ENCODE results near the gene PRKG1. TPM values are rescaled to one million over a fixed set of nuclear protein-coding genes. Genes with fewer than 3 reads are reported as not detected.
"Not testable (repeated sequence)": the region's sequence is repeated elsewhere in the genome, so short reads cannot be mapped to it uniquely, and the experiment has no call there.

Gene PRKG1
- total RNA-seq, 1 experiment from 2014 or later, result 1.7 TPM

- no peak for DNase-seq (ENCODE audit: low read depth)
These were observed 42.9 kb downstream of the PRKG1 start for GRCh38 chr10:51117053-51117660.

GRCh38 chr10:51117794-51118193 lies 43.5 kb downstream of the PRKG1 start:
- no peak for DNase-seq (ENCODE audit: low read depth)

- DNase-seq (ENCODE audit: low read depth), result no peak
These were observed 45.2 kb downstream of the PRKG1 start for GRCh38 chr10:51119441-51119840.

GRCh38 chr10:51121861-51122260 lies 47.6 kb downstream of the PRKG1 start:
- DNase-seq (ENCODE audit: low read depth), result no peak

- no peak for DNase-seq (ENCODE audit: low read depth)
These were observed 50.6 kb downstream of the PRKG1 start for GRCh38 chr10:51124852-51125251.

GRCh38 chr10:51125518-51125917 lies 51.2 kb downstream of the PRKG1 start:
- no peak for DNase-seq (ENCODE audit: low read depth)

GRCh38 chr10:51129946-51130544 lies 55.8 kb downstream of the PRKG1 start:
- DNase-seq (ENCODE audit: low read depth), result no peak

- peak; percentile 44 for DNase-seq (ENCODE audit: low read depth)
These were observed 63.7 kb downstream of the PRKG1 start for GRCh38 chr10:51137756-51138529.

- DNase-seq (ENCODE audit: low read depth), result no peak
These were observed 64.9 kb downstream of the PRKG1 start for GRCh38 chr10:51139176-51139575.

GRCh38 chr10:51141010-51141409 lies 66.7 kb downstream of the PRKG1 start:
- no peak for DNase-seq (ENCODE audit: low read depth)

- no peak for DNase-seq (ENCODE audit: low read depth)
These were observed 70.0 kb downstream of the PRKG1 start for GRCh38 chr10:51144161-51144781.

GRCh38 chr10:51145375-51145774 lies 71.1 kb downstream of the PRKG1 start:
- DNase-seq (ENCODE audit: low read depth), result no peak

- DNase-seq (ENCODE audit: low read depth), result no peak
These were observed 73.5 kb downstream of the PRKG1 start for GRCh38 chr10:51147644-51148399.

GRCh38 chr10:51156926-51157325 lies 82.6 kb downstream of the PRKG1 start:
- DNase-seq (ENCODE audit: low read depth), result no peak

- no peak for DNase-seq (ENCODE audit: low read depth)
These were observed 84.5 kb downstream of the PRKG1 start for GRCh38 chr10:51158832-51159231.

- no peak for DNase-seq (ENCODE audit: low read depth)
These were observed 85.6 kb downstream of the PRKG1 start for GRCh38 chr10:51159841-51160240.

- DNase-seq (ENCODE audit: low read depth), result no peak
These were observed 87.7 kb downstream of the PRKG1 start for GRCh38 chr10:51162002-51162401.

GRCh38 chr10:51163380-51164049 lies 89.2 kb downstream of the PRKG1 start:
- not testable (repeated sequence) for DNase-seq (ENCODE audit: low read depth)

GRCh38 chr10:51168086-51168815 lies 94.0 kb downstream of the PRKG1 start:
- DNase-seq (ENCODE audit: low read depth), result no peak

GRCh38 chr10:51169111-51169510 lies 94.8 kb downstream of the PRKG1 start:
- DNase-seq (ENCODE audit: low read depth), result no peak

Data from M059J (cell line).